Hepatocyte (in vitro differentiated cells): ENCODE results near the gene ALX4.

Experiments
- EZH2 ChIP-seq: fragments of 200-600 bp; sonication (generic); IDR thresholded peaks from 2 replicates; pipeline ENCODE4 v1.6.1; 2016; ENCODE audit warnings: antibody characterized with exemption, mild to moderate bottlenecking, borderline replicate concordance
- TF ChIP-seq, protein P1 (sequence below): fragments of 200-600 bp; sonication (generic); IDR thresholded peaks from 2 replicates; pipeline ENCODE4 v1.5.1; 2016; ENCODE audit warnings: antibody characterized with exemption, mild to moderate bottlenecking; ENCODE audit not compliant: poor library complexity

DNA sequence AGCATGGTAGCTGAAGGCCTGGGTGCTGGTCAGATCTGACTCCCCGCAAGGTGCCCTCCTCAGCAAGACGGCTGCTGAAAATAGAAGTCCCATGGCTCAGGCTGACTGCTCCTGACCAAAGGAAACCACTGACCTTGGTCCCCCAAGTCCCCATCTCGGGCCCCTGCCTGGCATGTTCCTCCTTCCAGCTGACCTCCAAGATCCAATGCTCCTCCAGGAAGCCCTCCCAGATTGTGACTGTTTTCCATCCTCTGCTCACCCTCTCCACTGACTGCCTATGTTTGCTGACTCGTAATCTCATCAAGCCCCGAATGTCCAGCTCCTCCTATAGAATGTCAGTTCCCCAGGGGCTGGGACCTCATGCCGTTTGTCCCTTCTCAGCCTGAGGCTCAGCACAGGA, 30.5 kb downstream of the ALX4 start:
- TF ChIP-seq EZH2 = no peak
- TF ChIP-seq, protein P1, sequence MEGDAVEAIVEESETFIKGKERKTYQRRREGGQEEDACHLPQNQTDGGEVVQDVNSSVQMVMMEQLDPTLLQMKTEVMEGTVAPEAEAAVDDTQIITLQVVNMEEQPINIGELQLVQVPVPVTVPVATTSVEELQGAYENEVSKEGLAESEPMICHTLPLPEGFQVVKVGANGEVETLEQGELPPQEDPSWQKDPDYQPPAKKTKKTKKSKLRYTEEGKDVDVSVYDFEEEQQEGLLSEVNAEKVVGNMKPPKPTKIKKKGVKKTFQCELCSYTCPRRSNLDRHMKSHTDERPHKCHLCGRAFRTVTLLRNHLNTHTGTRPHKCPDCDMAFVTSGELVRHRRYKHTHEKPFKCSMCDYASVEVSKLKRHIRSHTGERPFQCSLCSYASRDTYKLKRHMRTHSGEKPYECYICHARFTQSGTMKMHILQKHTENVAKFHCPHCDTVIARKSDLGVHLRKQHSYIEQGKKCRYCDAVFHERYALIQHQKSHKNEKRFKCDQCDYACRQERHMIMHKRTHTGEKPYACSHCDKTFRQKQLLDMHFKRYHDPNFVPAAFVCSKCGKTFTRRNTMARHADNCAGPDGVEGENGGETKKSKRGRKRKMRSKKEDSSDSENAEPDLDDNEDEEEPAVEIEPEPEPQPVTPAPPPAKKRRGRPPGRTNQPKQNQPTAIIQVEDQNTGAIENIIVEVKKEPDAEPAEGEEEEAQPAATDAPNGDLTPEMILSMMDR = no peak
